ENCODE data around the gene DLGAP1.
"Not testable (repeated sequence)": the region's sequence is repeated elsewhere in the genome, so short reads cannot be mapped to it uniquely, and the experiment has no call there.

Gene DLGAP1

GRCh38 chr18:3720818-3721545 lies 734.1 kb downstream of the DLGAP1 start:
- DNase-seq (ENCODE audit: low spot score), result no peak

GRCh38 chr18:3720159-3720558 lies 734.9 kb downstream of the DLGAP1 start:
- no peak for DNase-seq (ENCODE audit: low spot score)

DNA sequence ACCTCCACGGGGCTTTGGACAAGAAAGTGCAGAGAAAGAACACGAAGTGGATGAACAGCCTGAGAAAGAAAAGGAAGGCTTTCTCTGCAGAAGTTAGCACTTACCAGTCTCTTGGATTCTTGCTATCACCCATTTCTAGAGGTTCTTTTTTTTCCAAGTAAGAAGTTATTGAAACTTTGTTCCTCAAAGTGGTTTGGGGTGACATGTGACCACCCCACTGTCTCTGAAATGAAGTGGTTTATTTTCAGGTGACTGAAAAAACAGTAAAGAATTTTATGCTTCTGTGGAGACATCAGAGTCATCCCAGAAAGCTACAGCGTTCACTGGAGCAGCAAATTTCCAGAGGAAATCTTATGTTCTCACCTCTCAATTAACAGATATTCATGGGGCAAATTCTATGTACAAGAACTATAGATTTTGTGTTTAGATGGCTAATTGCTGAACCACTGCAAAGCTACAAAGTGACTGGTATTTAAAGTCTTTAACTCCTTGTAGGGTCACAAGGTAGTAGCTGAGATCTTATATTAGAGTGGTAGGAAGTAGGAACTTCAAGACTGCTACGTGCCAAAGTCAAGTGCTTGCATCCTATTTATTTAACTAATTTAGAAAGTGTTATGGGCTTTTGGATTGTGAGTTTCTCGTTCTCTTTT lies 737.6 kb downstream of the DLGAP1 start:
- DNase-seq (ENCODE audit: low spot score), result no peak

DNA sequence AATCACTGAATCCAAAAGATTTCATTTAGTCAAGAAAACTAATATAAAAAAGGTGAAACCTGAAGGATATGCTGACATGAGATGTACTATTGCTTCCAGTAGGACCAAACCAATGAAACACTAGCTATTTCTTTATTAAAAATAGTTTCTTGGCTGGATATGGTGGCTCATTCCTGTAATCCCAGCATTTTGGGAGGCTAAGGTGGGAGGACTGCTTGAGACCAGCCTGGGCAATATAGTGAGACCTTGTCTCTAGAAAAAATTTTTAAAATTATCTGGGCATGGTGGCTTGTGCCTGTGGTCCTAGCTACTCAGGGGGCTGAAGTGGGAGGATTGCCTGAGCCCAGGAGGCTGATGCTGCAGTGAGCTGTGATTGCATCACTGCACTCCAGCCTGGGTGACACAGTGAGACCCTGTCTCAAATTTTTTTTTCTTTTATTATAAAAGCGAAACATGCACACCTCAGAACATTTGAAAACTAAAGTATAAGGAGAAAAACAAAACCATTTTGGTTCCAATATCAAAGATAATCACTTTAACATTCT lies 738.9 kb downstream of the DLGAP1 start:
- no peak for DNase-seq (ENCODE audit: low spot score)

GRCh38 chr18:3715231-3716080 lies 739.7 kb downstream of the DLGAP1 start:
- no peak for DNase-seq (ENCODE audit: low spot score)

- DNase-seq (ENCODE audit: low spot score), result no peak
Observed at GRCh38 chr18:3713708-3714107, 741.4 kb downstream of the DLGAP1 start.

DNA sequence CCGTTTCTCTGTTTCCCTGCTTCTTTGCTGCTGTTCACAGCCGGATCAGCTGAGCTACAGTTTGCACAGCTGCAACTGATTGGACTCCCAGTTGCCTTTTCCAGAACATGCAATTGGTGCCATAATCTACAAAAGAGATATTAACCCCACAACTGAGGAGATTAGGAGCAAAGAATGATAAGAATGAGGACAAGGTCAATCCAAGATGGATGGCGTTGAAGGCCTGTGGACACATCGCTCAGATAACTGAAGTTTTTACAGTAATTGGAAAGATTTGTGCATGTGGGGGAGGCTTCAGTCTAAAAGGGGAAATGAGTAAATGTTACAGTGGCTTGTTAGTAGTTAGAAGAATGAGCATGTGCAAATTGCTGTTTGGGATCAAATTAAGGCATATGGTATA lies 741.9 kb downstream of the DLGAP1 start:
- DNase-seq (ENCODE audit: low spot score), result no peak

- DNase-seq (ENCODE audit: low spot score), result no peak
Observed at GRCh38 chr18:3712491-3712890, 742.6 kb downstream of the DLGAP1 start.

GRCh38 chr18:3710712-3711301 lies 744.3 kb downstream of the DLGAP1 start:
- peak; percentile 32 for DNase-seq (ENCODE audit: low spot score)

- no peak for DNase-seq (ENCODE audit: low spot score)
Observed at GRCh38 chr18:3709205-3709604, 745.9 kb downstream of the DLGAP1 start.

- DNase-seq (ENCODE audit: low spot score), result peak; percentile 79
Observed at GRCh38 chr18:3706279-3707097, 748.6 kb downstream of the DLGAP1 start.

- no peak for DNase-seq (ENCODE audit: low spot score)
Observed at GRCh38 chr18:3704556-3705344, 750.4 kb downstream of the DLGAP1 start.

DNA sequence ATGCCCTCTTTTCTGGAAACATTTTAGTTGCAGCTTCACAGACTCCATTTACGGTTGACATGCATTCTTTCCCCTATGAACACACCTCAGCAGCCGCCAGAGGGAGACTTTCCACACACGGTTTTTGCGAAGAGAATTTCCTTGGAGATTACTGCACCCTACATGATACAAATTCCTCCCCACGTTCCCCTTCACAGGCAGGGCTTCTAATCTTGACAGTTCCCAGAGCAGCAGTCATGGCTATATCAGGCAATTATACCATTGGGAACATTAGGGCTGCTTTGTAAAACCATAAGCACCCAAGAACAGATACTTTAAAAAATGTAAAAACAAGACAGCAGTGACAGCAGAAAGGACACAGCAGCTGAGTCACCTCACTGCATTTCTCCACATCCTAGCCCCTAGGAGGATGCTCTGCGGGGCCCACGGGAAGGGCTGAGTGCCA lies 751.4 kb downstream of the DLGAP1 start:
- peak; percentile 62 for DNase-seq (ENCODE audit: low spot score)

- not testable (repeated sequence) for DNase-seq (ENCODE audit: low spot score)
Observed at GRCh38 chr18:3699707-3700567, 755.2 kb downstream of the DLGAP1 start.

DNA sequence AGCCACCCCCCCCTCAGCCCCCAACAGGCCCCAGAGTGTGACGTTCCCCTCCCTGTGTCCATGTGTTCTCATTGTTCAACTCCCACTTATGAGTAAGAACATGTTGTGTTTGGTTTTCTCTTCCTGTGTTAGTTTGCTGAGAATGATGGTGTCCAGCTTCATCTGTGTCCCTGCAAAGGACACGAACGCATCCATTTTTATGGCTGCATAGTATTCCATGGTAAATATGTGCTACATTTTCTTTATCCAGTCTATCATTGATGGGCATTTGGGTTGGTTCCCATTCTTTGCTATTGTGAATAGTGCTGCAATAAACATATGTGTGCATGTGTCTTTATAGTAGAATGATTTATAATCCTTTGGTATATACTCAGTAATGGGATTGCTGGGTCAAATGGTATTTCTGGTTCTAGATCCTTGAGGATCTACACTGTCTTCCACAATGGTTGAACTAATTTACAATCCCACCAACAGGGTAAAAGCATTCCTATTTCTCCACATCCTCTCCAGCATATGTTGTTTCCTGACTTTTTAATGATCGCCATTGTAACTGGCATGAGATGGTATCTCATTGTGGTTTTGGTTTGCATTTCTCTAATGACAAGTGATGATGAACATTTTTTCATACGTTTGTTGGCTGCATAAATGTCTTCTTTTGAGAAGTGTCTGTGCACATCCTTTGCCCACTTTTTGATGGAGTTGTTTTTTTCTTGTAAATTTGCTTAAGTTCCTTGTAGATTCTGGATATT lies 760.9 kb downstream of the DLGAP1 start:
- DNase-seq (ENCODE audit: low spot score), result not testable (repeated sequence)

- DNase-seq (ENCODE audit: low spot score), result no peak
Observed at GRCh38 chr18:3693410-3693809, 761.7 kb downstream of the DLGAP1 start.

GRCh38 chr18:3692691-3693090 lies 762.4 kb downstream of the DLGAP1 start:
- DNase-seq (ENCODE audit: low spot score), result no peak

DNA sequence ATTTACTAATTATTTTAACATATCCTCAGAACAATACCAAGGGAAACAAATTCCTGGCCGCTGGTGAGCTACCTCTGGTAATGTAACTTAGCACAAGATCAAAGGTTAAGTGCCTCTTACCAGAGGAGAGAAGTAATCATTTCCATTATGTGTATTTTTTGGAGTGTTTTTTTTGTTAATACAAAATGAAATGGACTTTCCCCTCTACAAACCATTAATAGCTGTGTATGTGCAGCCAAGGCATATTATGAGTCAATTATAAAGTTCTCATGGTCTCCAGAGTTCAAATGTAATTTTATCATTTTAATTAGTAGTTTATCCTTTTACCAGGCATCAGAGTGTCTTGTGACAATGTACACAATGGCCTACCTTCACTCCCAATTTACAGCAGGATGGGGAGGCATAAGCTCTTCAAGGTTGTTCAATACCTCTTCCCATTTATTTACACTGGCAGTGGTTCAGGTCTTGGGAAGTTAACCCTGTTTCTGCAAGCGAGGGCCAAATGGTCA lies 762.9 kb downstream of the DLGAP1 start:
- DNase-seq (ENCODE audit: low spot score), result no peak

Measured in hematopoietic multipotent progenitor cell treated with erythropoietin and hydrocortisone succinate and interleukin-3 and kit ligand, for 15 days (in vitro differentiated cells).